ENCODE data around the gene PBX2. TPM values are rescaled to one million over a fixed set of nuclear protein-coding genes. Genes with fewer than 3 reads are reported as not detected.

Gene PBX2
- total RNA-seq, 1 experiment from 2014 or later, result 176 TPM

DNA sequence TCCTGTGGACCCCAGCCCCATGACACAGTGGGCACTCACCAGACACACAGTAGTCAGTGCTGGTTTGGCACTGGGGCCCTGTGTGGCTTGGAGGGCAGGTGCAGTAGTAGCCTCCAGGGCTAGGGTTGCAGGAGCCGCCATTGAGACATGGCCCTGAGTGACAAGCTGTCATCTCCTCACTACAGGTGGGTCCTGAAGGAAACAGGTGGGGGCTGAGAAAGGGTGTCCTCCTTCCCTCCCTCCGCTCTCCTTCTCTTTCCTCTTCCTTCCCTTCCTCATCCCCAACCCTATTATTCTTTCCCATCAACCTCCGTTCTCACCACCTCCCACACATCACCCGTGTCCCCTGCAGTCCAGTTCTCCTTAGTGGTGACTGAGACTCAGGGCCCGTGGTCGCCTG is 23.6 kb upstream of the PBX2 start:
- peaks cover 0 to 1% (median 0%) of the 10 kb centered on the region in 3 experiments; a peak in 1 of 7 replicates for H3K36me3 Mint-ChIP-seq (ENCODE audit: insufficient read depth in 1 of 3, low read depth in 3 of 3)
- Histone ChIP-seq H3K56ac (ENCODE audit: insufficient read length, low read depth, low read length) (no peak overlapping the region), H3K18ac (ENCODE audit: insufficient read length, low read depth, low read length) (no peak overlapping the region), H4K5ac (ENCODE audit: insufficient read length, low read depth, low read length) (no peak overlapping the region), H3K23ac (ENCODE audit: insufficient read length, low read depth, low read length) (no peak overlapping the region), H4K8ac (replicated peaks; ENCODE audit: insufficient read length, low read depth, low read length) (no peak overlapping the region), H3K4ac (ENCODE audit: low read depth, low read length) (no peak overlapping the region), H3K79me2 (ENCODE audit: insufficient read depth, low read length) (no peaks in the 10 kb centered on the region), H2BK12ac (ENCODE audit: insufficient read length, low read depth, low read length) (no peak overlapping the region), H3T11ph (ENCODE audit: low read length) (no peak overlapping the region), H2AFZ (ENCODE audit: low read length) (no peak overlapping the region), H3K9ac (ENCODE audit: extremely low read depth, insufficient read length, low read length) (no peak overlapping the region), H3K79me1 (ENCODE audit: insufficient read depth, low read depth, low read length, poor library complexity, severe bottlenecking) (no peaks in the 10 kb centered on the region), H3K9me3 (ENCODE audit: control insufficient read depth, low read depth, low read length) (no peaks in the 10 kb centered on the region), H3K14ac (ENCODE audit: insufficient read depth, low read length) (no peak overlapping the region), H3K4me1 (ENCODE audit: insufficient read depth, low read length) (no peaks in the 10 kb centered on the region), H3K27me3 (ENCODE audit: insufficient read depth, low read length) (no peaks in the 10 kb centered on the region), H3K23me2 (ENCODE audit: insufficient read length, low read depth, low read length, poor library complexity, severe bottlenecking) (peaks cover 3% of the 10 kb centered on the region), H2BK5ac (ENCODE audit: insufficient read length, low read length) (no peak overlapping the region), H3K4me2 (ENCODE audit: insufficient read depth, insufficient read length, low read length) (no peak overlapping the region), H2AK5ac (ENCODE audit: insufficient read length, low read length) (no peak overlapping the region), H2BK20ac (ENCODE audit: low read depth, low read length, poor library complexity, severe bottlenecking) (no peak overlapping the region), H4K91ac (ENCODE audit: insufficient read length, low read depth, low read length) (no peak overlapping the region), H2BK120ac (ENCODE audit: low read depth, low read length, poor library complexity, severe bottlenecking) (no peak overlapping the region), H2BK15ac (ENCODE audit: low read depth, low read length) (no peak overlapping the region), H3K27ac (ENCODE audit: insufficient read length, low read depth, low read length) (no peak overlapping the region), H4K20me1 (ENCODE audit: control insufficient read depth, insufficient read depth, insufficient read length) (no peaks in the 10 kb centered on the region)
- 100% methylated on average over 3 of the region's 6 CpGs for WGBS (ENCODE audit: extremely low coverage, insufficient read length, low lambda C conversion rate)
- H3K4me3 Mint-ChIP-seq, result no peak overlapping the region
- TF ChIP-seq, protein P1, sequence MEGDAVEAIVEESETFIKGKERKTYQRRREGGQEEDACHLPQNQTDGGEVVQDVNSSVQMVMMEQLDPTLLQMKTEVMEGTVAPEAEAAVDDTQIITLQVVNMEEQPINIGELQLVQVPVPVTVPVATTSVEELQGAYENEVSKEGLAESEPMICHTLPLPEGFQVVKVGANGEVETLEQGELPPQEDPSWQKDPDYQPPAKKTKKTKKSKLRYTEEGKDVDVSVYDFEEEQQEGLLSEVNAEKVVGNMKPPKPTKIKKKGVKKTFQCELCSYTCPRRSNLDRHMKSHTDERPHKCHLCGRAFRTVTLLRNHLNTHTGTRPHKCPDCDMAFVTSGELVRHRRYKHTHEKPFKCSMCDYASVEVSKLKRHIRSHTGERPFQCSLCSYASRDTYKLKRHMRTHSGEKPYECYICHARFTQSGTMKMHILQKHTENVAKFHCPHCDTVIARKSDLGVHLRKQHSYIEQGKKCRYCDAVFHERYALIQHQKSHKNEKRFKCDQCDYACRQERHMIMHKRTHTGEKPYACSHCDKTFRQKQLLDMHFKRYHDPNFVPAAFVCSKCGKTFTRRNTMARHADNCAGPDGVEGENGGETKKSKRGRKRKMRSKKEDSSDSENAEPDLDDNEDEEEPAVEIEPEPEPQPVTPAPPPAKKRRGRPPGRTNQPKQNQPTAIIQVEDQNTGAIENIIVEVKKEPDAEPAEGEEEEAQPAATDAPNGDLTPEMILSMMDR (conservative IDR thresholded peaks at IDR 0.05), result no peak
- peaks cover 3% of the 10 kb centered on the region; the same call in 1 of the 2 replicates for H3K27me3 Mint-ChIP-seq (ENCODE audit: low read depth)
- H3K4me1 Mint-ChIP-seq, result no peaks in the 10 kb centered on the region
- H3K27ac Mint-ChIP-seq, result no peak overlapping the region; a peak in 1 of 7 replicates
- H3K9me3 Mint-ChIP-seq, result no peaks in the 10 kb centered on the region; a peak in 1 of 5 replicates
- DNase-seq, result no peak
